HG02981 (cell line): ENCODE results near the gene AGPS.

Source experiments
- ATAC-seq: cut with Tn5 transposase; IDR thresholded peaks from one replicate; pipeline ENCODE4 v1.9.1; 2021; ENCODE audit warnings: mild to moderate bottlenecking, moderate library complexity; ENCODE audit not compliant: unreplicated experiment

AGPS gene

DNA sequence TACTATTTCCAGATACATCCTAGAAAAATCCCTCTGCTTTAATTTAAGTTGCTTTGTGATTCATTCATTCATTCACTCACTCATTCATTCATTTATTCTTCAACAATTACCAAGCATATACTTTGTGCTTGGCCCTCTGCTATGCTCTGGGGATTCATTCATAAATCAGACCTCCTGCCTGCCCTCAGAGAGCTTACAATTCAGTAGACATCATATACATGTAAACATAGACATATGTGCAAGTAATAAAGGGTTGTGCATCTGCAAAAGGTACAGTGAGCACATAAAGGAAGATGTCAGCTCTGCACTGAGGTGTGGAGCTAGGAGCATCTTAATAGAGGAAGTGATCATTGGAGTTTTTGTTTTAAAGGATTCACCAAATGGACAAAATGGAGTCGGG lies 189.4 kb downstream of the AGPS start:
- ATAC-seq = no peak

DNA sequence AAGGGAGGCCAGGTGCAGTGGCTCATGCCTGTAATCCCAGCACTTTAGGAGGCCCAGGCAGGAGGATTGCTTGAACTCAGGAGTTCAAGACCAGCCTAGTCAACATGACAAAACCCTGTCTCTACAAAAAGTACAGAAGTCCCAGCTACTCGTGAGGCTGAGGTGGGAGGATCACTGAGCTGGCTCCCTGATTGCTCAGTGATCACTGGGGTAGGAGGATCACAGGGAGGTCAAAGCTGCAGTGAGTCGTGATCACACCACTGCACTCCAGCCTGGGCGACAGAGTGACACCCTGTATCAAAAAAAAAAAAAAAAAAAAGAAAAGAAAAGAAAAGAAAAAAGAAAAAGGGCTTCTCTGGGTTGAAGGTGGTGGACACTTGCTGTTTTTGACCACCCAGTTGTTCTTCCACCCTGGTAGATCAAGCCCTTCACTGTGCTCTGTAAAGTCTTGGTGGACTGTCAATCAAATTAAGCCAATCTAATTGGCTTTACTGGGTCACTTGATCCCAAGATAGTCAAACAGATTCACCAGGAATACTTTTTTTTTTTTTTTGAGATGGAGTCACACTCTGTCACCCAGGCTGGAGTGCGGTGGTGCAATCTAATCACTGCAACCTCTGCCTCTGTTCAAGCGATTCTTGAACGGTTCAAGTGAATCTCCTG lies 191.6 kb downstream of the AGPS start:
- no peak for ATAC-seq

DNA sequence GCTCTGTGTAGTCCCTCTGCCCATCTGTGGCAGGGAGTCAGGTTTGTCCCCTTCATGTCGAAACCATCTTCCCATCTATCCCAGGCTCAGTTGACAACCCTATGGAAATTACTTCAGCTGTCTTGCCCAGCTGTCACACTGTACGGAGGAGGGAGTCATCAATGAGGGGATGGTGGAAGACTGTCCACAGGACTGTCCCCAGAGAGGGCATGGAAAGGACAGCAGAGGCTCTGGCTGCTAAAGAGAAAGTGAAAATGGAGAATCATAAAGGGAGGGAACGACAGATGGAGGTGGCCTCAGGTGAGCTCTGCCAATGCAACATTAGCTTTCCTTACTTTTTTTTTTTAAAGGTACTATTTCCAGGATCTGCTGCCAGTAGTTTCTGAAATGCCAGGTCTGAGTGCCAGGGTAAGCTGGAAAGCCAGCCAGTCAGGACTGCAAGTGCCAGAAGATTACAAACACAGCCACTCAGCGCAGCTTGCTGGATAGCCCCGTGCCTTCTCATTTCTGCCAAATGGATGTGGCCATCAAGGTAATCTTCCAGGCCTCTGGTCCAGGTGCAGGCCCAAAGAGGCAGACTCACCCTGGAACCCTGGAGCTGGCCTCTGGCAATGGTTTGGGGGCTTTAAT lies 192.8 kb downstream of the AGPS start:
- no peak for ATAC-seq

DNA sequence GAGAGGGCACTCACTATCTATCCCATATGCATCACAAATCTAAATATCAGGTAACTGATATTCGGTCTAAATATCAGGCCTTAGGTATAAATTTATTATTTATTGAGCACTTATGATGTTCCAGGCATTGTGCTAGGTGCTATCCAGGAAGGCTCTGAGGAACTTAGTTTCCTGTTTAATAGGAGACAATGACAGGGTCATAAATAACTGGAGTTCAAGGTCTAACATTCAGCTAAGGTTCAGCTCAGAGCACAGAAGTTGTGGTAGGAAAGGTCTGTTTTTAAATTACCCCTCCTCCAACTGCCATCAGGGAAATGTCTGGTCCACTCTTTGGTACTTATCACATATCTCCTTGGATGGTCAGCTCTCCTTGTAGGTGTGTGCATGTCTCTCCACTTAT lies 193.6 kb downstream of the AGPS start:
- no peak for ATAC-seq

DNA sequence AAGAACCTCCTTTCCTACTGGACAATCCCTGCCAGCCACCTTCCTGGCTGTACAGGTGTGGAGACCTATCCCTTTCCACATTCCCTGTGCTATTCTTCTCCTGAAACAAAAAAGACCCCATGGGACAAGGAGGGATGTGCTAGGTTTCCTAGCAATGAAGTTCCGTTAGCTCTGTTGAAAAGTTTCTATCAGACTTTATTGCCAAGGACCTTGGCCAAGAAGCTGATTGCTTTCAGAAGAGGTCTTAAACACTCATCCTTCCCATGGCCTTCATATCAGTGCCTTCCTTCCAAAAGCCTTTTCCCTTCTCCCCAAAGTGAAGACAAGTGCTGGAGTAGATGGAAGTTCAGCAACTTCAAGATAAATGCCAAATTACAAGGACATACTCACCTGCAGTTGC lies 194.8 kb downstream of the AGPS start:
- no peak for ATAC-seq

DNA sequence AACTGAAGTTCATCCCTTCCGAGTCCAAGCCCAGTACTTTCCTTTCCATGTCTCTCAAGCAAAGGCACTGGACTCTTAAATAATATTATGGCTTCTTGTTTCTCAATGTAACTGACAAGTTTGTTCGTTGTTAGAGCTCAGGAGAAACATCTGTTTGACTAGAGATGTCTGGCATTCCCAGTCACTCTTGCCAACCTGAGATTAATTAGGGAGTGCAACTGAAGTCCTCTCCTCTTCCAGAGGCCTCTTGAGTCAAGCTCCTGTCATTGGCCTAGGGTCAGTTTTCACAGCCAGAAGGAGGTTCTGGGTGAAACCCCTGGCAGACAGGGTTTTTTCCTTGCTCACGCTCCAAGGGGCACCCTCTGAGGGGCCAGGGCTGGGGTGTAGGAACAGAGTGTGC lies 196.1 kb downstream of the AGPS start:
- ATAC-seq = no peak

DNA sequence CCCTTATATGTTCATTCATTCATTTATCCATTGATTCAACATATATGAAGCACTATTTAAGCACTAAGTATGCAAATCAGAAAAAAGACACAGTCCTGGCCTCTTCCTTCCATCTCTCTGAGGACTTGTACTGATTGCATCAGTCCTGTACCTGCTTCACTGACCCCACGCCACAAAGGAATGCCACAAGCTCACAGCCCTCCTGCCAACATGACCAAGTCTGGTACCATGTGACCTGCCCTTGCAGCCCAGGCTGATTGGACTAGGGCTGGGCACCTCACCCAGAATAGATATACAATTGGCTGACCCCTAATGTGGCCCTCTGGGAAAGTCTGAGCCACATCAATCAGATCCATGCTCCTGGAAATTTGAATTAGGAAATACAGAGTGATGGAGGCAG lies 196.6 kb downstream of the AGPS start:
- ATAC-seq = no peak

DNA sequence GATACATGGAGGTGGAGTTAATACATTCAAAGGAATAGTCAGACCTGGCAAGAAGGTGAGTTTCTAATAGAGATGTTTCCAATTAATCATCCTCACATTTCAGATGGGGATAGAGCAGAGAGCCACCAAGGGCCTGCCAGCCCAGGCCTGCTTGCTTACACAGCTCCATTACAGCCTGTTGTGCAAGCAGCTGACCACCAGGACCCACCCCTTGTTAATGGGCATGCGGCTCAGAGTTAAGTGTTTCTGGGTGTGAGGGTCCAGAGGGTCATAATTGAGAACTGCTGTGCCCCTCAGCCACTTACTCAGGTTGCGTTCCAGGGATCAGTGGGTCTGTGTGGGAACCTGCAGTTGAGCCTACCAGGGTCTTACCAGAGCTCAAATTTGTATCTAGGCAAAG lies 199.8 kb downstream of the AGPS start:
- ATAC-seq = no peak

DNA sequence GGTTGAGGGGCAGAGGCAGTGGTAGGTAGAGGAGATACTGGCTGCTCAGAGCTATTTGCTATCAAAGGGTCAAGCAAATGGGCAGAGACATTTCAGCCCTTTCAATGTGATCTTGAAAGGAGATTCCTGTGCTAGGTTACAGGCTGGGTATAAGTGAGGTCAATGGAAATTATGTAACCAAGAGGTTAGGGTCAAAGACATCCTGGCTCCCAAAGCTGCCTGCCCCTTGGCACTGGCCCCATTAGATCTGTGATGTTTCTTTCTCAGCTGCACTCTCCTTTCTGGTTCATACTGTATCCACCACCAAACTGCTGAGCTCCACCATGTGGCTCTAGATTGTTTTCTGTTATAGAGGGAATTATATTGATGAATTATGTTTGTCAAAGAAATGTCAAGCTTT lies 200.4 kb downstream of the AGPS start:
- no peak for ATAC-seq

DNA sequence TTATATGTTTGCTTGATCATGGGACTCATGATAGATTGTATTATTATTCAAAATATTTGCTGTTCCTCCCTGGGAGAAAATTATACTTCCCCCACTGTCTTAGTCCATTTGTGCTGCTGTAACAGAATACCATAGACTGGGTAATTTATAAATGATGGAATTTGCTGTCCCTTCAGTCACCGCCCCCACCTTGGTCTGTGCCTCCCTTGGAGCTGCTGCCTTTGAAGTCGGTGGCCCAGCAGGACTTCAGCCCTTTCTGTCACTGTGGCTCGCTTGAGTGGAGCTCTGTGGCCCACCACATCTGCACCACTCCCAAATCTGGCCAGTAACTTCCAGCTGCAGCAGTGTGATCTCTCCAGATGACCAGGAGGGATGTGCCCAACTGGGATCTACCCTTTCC lies 200.8 kb downstream of the AGPS start:
- ATAC-seq = no peak
